ENCODE results near the gene STK25. TPM values are rescaled to one million over a fixed set of nuclear protein-coding genes. Genes with fewer than 3 reads are reported as not detected.

Gene STK25
- total and polyA plus RNA-seq, 8 donors: 93.8 to 446 (median 144) TPM

GRCh38 chr2:241503776-241504392 is 4.5 kb downstream of the STK25 start:
- WGBS, 5 donors: 73 to 90% (median 84%) methylated on average over 5 to 12 of the region's 12 CpGs

GRCh38 chr2:241502281-241502680 is 6.1 kb downstream of the STK25 start:
- intact Hi-C loops (cut with DNase I; ENCODE audit: low total_unique reads): no loop called here

More at GRCh38 chr2:241503776-241504392, 4.5 kb downstream of the STK25 start:
- TF ChIP-seq EP300 (IDR thresholded peaks at IDR 0.05): no peak
- TF ChIP-seq POLR2A (IDR thresholded peaks at IDR 0.05): no peak
- no peak for TF ChIP-seq POLR2AphosphoS5 (IDR thresholded peaks at IDR 0.05)
- no peak for TF ChIP-seq CTCF (IDR thresholded peaks at IDR 0.05)
- Histone ChIP-seq H3K36me3 (peaks cover 1 to 49% (median 34%) of the 10 kb centered on the region in 4 donors), H3K27ac (no peak overlapping the region), H3K4me3 (no peak overlapping the region), H3K9me3 (no peaks in the 10 kb centered on the region), H3K27me3 (no peaks in the 10 kb centered on the region), H3K4me1 (peaks cover 18 to 43% (median 34%) of the 10 kb centered on the region in 4 donors)
- no peak for DNase-seq
- intact Hi-C loops (cut with DNase I; ENCODE audit: low total_unique reads): no loop called here

GRCh38 chr2:241501551-241501950 is 6.8 kb downstream of the STK25 start:
- 93 to 97% (median 94%) methylated on average over 17 of the region's 17 CpGs for WGBS, 5 donors
- Histone ChIP-seq H3K27ac (no peak overlapping the region), H3K4me1 (peaks cover 6 to 32% (median 26%) of the 10 kb centered on the region in 4 donors), H3K27me3 (no peaks in the 10 kb centered on the region), H3K4me3 (no peak overlapping the region), H3K36me3 (peaks cover 11 to 72% (median 58%) of the 10 kb centered on the region in 4 donors), H3K9me3 (no peaks in the 10 kb centered on the region)
- TF ChIP-seq POLR2AphosphoS5 (IDR thresholded peaks at IDR 0.05) (no peak), EP300 (IDR thresholded peaks at IDR 0.05) (no peak), POLR2A (IDR thresholded peaks at IDR 0.05) (no peak), CTCF (IDR thresholded peaks at IDR 0.05) (no peak)
- DNase-seq: no peak
- intact Hi-C loops (cut with DNase I; ENCODE audit: low total_unique reads): no loop called here

More at GRCh38 chr2:241502281-241502680, 6.1 kb downstream of the STK25 start:
- TF ChIP-seq POLR2A (IDR thresholded peaks at IDR 0.05) (no peak), POLR2AphosphoS5 (IDR thresholded peaks at IDR 0.05) (no peak), CTCF (IDR thresholded peaks at IDR 0.05) (no peak), EP300 (IDR thresholded peaks at IDR 0.05) (no peak)
- peaks cover 11 to 65% (median 50%) of the 10 kb centered on the region in 4 donors for H3K36me3 ChIP-seq
- no peaks in the 10 kb centered on the region for H3K9me3 ChIP-seq
- no peak for DNase-seq
- WGBS, 5 donors: 88 to 98% (median 94%) methylated on average over 11 of the region's 11 CpGs
- no peaks in the 10 kb centered on the region for H3K27me3 ChIP-seq
- H3K4me3 ChIP-seq: no peak overlapping the region
- H3K27ac ChIP-seq: no peak overlapping the region
- peaks cover 13 to 36% (median 29%) of the 10 kb centered on the region in 4 donors for H3K4me1 ChIP-seq

GRCh38 chr2:241501099-241501541 is 7.3 kb downstream of the STK25 start:
- DNase-seq: no peak
- Histone ChIP-seq H3K27me3 (no peaks in the 10 kb centered on the region), H3K9me3 (no peaks in the 10 kb centered on the region), H3K4me3 (no peak overlapping the region), H3K36me3 (peaks cover 14 to 75% (median 62%) of the 10 kb centered on the region in 4 donors), H3K27ac (no peak overlapping the region), H3K4me1 (peaks cover 4 to 29% (median 22%) of the 10 kb centered on the region in 4 donors)
- TF ChIP-seq CTCF (IDR thresholded peaks at IDR 0.05): no peak
- TF ChIP-seq EP300 (IDR thresholded peaks at IDR 0.05): no peak
- no peak for TF ChIP-seq POLR2A (IDR thresholded peaks at IDR 0.05)
- no peak for TF ChIP-seq POLR2AphosphoS5 (IDR thresholded peaks at IDR 0.05)
- 84 to 94% (median 91%) methylated on average over 6 to 12 of the region's 12 CpGs for WGBS, 5 donors
- intact Hi-C loops (cut with DNase I; ENCODE audit: low total_unique reads): no loop called here

Measured in stomach (tissue), 9 donors.